ENCODE measurements around the gene HNRNPF.
"Not testable (repeated sequence)": the region's sequence is repeated elsewhere in the genome, so short reads cannot be mapped to it uniquely, and the experiment has no call there.

HNRNPF gene

GRCh38 chr10:43348511-43349312 is 60.3 kb downstream of the HNRNPF start:
- peak; percentile 77 for DNase-seq (ENCODE audit: low spot score)

- DNase-seq (ENCODE audit: low spot score) = no peak
These were observed 61.0 kb downstream of the HNRNPF start for GRCh38 chr10:43347997-43348396.

GRCh38 chr10:43344051-43344450 is 64.9 kb downstream of the HNRNPF start:
- no peak for DNase-seq (ENCODE audit: low spot score)

- DNase-seq (ENCODE audit: low spot score) = no peak
These were observed 65.9 kb downstream of the HNRNPF start for GRCh38 chr10:43343126-43343525.

GRCh38 chr10:43342279-43343125 is 66.5 kb downstream of the HNRNPF start:
- DNase-seq (ENCODE audit: low spot score) = no peak

- no peak for DNase-seq (ENCODE audit: low spot score)
These were observed 67.5 kb downstream of the HNRNPF start for GRCh38 chr10:43341450-43341849.

GRCh38 chr10:43340619-43341018 is 68.4 kb downstream of the HNRNPF start:
- no peak for DNase-seq (ENCODE audit: low spot score)

GRCh38 chr10:43340101-43340500 is 68.9 kb downstream of the HNRNPF start:
- DNase-seq (ENCODE audit: low spot score) = no peak

GRCh38 chr10:43339136-43339535 is 69.8 kb downstream of the HNRNPF start:
- DNase-seq (ENCODE audit: low spot score) = no peak

- no peak for DNase-seq (ENCODE audit: low spot score)
These were observed 70.9 kb downstream of the HNRNPF start for GRCh38 chr10:43338117-43338516.

- not testable (repeated sequence) for DNase-seq (ENCODE audit: low spot score)
These were observed 71.5 kb downstream of the HNRNPF start for GRCh38 chr10:43337536-43337935.

- no peak for DNase-seq (ENCODE audit: low spot score)
These were observed 72.2 kb downstream of the HNRNPF start for GRCh38 chr10:43336641-43337318.

- DNase-seq (ENCODE audit: low spot score) = no peak
These were observed 72.9 kb downstream of the HNRNPF start for GRCh38 chr10:43336061-43336460.
